PC-9 (cell line): Measurements from ENCODE around the gene DNAJC15.

ENCODE experiments used
- EZH2 ChIP-seq: fragments of 200-600 bp; sonication (generic); IDR thresholded peaks from 2 replicates; pipeline ENCODE4 v1.8.0; 2017; ENCODE audit warnings: antibody characterized with exemption, low read depth
- TF ChIP-seq, protein P1 (sequence below): fragments of 200-600 bp; sonication (generic); conservative IDR thresholded peaks from 2 replicates; pipeline ENCODE4 v1.6.1; 2017; ENCODE audit warnings: mixed run types, antibody characterized with exemption, mild to moderate bottlenecking, moderate library complexity

DNA sequence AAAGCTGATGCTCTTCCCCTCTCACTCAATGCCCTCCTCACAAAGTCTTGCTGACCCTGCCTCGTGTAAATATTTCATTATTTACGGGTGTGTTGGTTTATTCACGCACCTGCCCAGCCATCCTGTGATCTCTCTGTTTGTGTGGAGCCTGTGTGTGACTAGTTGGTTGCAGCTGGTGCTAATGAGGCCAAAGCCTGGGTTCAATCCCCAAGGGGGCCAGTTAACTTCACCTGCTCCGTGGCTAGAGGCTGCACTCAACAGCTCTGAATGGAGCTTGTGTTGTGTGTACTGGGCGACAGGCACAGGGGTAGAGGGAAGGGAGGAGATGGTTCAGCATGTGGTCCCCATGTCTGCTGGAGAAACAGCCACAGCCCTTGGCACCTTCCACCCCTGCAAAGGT, 109.5 kb downstream of the DNAJC15 start:
- no peak for TF ChIP-seq EZH2
- TF ChIP-seq, protein P1, sequence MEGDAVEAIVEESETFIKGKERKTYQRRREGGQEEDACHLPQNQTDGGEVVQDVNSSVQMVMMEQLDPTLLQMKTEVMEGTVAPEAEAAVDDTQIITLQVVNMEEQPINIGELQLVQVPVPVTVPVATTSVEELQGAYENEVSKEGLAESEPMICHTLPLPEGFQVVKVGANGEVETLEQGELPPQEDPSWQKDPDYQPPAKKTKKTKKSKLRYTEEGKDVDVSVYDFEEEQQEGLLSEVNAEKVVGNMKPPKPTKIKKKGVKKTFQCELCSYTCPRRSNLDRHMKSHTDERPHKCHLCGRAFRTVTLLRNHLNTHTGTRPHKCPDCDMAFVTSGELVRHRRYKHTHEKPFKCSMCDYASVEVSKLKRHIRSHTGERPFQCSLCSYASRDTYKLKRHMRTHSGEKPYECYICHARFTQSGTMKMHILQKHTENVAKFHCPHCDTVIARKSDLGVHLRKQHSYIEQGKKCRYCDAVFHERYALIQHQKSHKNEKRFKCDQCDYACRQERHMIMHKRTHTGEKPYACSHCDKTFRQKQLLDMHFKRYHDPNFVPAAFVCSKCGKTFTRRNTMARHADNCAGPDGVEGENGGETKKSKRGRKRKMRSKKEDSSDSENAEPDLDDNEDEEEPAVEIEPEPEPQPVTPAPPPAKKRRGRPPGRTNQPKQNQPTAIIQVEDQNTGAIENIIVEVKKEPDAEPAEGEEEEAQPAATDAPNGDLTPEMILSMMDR = no peak
